HG03520 (cell line): ENCODE measurements around the gene ZNF620.
"Not testable (repeated sequence)": the region's sequence is repeated elsewhere in the genome, so short reads cannot be mapped to it uniquely, and the experiment has no call there.

Source experiments
- ATAC-seq: cut with Tn5 transposase; IDR thresholded peaks from one replicate; pipeline ENCODE4 v1.9.1; 2021; ENCODE audit warnings: mild to moderate bottlenecking, moderate library complexity; ENCODE audit not compliant: unreplicated experiment

Gene ZNF620

DNA sequence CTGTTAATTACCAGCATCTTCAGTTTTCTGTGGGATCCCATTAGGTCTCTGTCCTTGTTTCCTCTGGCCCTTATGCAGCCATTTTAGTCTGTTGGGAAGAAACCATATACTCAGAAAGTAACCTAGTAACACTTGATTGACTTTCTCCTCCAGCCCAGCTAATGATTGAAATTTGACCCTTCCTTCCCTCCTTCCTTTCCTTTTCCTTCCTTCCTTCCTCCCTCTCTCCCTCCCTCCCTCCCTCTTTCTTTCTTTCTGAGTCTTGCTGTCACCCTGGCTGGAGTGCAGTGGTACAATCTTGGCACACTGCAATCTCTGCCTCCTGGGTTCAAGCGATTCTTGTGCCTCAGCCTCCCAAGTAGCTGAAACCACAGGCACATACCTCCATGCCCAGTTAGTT lies 5.9 kb upstream of the ZNF620 start:
- no peak for ATAC-seq

- no peak for ATAC-seq
Observed at GRCh38 chr3:40502034-40502433, 3.8 kb upstream of the ZNF620 start.

- no peak for ATAC-seq
Observed at GRCh38 chr3:40504636-40505430, 1.0 kb upstream of the ZNF620 start.

- no peak for ATAC-seq
Observed at GRCh38 chr3:40511031-40511718, 5.3 kb downstream of the ZNF620 start.

DNA sequence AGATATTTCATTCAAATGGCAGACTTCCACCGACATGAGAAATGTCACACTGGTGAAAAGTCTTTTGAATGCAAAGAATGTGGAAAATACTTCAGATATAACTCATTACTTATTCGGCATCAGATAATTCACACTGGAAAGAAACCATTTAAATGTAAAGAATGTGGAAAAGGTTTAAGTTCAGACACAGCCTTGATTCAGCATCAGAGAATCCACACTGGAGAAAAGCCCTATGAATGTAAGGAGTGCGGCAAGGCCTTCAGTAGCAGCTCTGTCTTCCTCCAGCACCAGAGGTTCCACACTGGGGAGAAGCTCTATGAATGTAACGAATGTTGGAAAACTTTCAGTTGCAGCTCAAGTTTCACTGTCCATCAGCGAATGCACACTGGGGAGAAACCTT lies 10.4 kb downstream of the ZNF620 start:
- ATAC-seq = no peak

DNA sequence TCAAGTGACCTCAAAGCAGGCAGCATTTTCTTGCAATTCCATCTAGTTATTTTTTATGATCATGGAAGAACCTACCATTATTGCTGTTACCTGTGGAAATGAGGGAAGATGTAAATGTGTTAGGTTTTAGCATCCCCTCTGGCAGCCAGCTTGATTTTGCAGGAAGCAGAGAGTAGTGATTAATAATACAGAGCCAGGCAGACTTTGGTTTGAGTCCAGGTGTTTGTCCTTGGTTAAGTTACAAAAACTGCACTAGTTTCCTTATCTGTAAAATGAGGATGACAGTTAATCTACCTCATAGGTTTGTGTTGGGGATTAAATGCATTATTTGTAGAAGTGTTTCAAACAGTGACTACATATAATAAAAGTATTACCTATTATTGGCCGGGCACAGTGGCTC lies 12.2 kb downstream of the ZNF620 start:
- ATAC-seq = no peak

DNA sequence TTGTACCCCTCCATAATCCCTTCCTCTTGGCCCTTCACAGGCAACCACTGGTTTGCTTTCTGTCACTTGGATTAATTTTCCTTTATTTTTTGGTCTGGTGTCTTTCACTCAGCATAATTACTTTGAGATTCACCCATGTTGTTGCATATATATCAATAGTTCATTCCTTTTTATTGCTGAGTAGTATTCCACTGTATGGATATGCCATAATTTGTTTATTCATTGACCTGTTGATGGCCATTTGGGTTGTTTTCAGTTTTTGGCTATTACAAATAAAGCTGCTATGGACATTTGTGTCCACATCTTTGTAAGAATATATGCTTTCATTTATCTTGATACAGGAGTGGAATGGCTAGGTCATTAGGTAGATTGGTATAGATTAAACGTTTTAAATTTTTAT lies 13.0 kb downstream of the ZNF620 start:
- no peak for ATAC-seq

DNA sequence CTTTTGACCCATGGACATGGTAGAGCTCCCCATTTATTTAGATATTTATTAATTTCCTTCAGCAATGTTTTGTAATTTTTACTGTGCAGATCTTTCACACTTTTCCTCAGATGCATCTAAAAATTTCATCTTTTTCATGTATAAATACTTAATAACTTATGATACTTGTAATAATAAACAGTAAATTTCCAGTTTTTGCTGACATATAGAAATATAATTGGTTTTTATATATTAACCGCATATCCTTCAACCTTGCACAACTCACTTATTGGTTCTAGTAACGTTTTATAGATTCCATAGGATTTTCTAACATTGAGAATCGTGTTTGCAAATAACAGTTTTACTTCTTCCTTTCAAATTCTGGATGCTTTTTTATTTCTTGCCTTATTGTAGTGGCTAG lies 15.4 kb downstream of the ZNF620 start:
- no peak for ATAC-seq

DNA sequence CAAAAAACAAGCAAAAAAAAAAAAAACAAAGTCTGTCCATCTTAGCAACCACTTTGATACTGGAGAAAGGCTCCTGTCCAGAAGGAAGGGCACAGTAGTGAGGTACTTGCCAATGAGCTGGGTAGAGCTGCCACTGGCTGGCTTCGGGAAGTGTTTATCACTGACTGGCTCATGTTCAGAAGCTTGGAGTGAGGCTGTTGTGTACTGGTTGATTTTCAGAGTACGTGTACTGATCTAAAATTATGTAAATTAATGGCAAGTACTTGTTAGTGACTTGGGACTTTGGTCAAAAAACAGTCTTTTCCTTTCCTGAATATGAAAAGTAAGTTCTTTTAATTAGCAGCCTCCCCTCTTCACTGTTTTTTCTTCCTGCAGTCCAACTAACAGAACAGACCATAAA lies 17.9 kb downstream of the ZNF620 start:
- ATAC-seq = no peak

- no peak for ATAC-seq
Observed at GRCh38 chr3:40524222-40524567, 18.4 kb downstream of the ZNF620 start.

DNA sequence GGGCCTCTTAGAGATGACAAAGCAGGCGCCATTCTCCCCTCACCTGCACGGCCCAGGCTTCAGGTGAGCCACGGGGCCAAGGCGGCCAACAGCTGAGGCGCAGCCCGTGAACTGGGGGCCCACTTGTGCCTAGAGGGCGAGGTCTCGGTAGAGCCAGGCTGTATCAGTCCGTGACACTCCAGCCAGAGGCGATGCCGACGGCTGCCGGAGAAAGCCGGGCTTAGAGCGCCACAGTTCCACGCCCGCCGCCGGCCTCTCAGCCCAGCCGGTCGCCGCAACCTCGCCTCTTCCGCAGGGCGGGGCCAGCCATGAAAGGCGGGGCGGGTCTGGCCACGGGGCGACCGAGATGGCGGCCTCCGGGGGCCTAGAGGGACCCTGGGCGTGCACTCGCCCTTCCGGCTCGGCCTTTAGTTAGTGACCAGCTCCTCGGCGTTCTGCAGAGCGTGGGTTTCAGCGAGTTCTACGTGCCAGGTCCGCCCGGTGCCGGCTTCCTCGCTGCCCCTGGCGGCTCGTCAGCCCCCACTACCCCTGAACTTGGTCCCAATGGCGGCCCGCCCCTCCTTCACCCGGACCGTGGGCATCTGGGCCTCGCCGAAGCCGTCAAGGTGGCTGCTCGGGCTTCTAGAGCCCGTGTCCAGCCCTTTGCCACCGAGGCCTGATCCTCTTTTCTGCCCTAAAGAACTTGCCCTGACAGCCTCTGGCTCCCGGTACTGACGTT lies 18.9 kb downstream of the ZNF620 start, which contains the start of gene ZNF621:
Gene ZNF621 (plus strand): TSS at position 393 of the 718 bp plus-strand sequence. CDS start 881 bp downstream, outside the sequence.
- peak; percentile 97 for ATAC-seq

GRCh38 chr3:40528426-40528825 lies 22.6 kb downstream of the ZNF620 start:
- ATAC-seq = no peak

- ATAC-seq = no peak
Observed at GRCh38 chr3:40532252-40532651, 26.4 kb downstream of the ZNF620 start.

- no peak for ATAC-seq
Observed at GRCh38 chr3:40534283-40534682, 28.4 kb downstream of the ZNF620 start.

DNA sequence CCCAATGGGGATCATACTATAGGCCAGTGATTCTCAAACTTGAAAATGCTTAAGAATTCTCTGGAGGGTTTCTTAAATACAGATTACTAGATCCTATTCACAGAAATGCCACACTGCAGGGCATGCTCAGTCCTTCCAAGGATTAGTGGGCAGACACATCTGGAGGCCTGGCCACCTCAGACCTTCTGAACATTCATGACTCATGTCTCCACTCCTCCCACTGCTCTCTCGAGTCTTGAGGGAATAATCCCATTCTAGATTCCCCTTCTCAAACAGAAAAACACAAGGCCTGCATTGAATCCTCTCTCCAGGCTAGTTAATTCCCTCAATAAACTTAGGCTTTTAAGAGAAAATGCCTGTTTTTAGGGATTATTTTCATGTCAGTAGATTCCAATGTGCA lies 41.0 kb downstream of the ZNF620 start:
- no peak for ATAC-seq

DNA sequence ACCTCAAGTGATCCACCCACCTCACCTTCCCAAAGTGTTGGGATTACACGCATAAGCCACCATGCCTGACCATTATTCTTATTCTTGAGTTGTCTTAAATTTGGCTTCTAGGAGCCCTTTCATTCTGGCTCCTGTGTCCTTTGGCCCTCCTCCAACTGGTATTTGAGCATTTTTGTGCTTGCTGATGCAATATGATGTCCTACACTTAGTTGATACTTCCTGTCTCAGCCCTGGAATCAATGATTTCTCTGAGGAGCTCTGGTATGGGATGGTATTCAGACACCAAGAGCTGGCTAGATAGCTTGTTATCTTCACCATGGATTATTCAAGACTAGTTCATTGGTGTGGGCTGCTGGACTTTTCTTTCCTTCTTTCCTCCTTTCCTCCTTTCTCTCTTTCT lies 44.3 kb downstream of the ZNF620 start:
- ATAC-seq = no peak

GRCh38 chr3:40557575-40558161 lies 51.8 kb downstream of the ZNF620 start:
- ATAC-seq = no peak

DNA sequence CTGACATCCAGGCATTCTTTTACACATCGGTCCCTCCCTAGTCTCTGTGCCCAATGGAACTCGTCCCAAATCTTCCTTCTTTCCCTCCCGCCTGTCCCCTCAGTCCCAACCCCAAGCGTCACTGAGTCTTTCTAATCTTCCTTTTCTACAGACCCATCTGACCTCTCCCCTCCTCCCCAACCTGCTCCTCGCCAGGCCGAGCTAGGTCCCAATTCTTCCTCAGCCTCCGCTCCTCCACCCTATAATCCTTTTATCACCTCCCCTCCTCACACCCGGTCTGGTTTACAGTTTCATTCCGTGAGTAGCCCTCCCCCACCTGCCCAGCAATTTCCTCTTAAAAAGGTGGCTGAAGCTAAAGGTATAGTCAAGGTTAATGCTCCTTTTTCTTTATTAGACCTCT lies 56.6 kb downstream of the ZNF620 start:
- not testable (repeated sequence) for ATAC-seq

GRCh38 chr3:40565629-40566028 lies 59.8 kb downstream of the ZNF620 start:
- not testable (repeated sequence) for ATAC-seq

DNA sequence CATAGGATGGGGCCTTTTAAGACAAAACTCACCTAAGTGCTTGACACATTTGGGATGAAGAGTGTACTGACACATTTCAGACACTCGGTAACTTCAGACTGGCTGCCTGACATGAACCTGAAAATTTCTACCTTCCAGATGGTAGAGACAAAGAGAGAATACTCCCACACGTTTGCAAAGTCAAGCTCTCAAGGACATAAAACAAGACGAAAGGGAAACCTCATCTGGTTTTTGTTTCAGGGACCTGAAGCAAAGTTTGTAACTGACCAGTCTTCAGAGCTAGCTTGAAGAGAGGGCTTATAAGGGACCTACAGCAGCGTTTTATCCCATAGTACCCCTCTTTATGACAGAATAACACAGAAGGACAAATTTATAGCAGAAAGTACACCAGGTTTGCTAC lies 60.9 kb downstream of the ZNF620 start:
- no peak for ATAC-seq
